A549 (cell line): Measurements from ENCODE around the gene COL4A6. TPM values are rescaled to one million over a fixed set of nuclear protein-coding genes. Genes with fewer than 3 reads are reported as not detected.

Experiments used
- ATAC-seq, 2 experiments: fragments of 200-7000 bp in 1 of 2; fragments of >200 bp in 1 of 2; cut with Nextera tagmentation in 1 of 2; cut with Tn5 transposase in 1 of 2; 3 replicates each; pipeline versions ENCODE4 v1.8.0 to v1.9.1; 2018 to 2020; ENCODE audit warnings: mild to moderate bottlenecking in 1 of 2, moderate library complexity in 1 of 2
- CTCF ChIA-PET: fragments of 300-600 bp; sonication (Branson Sonifier 250); formaldehyde crosslinking; extraction: SDS; loops from one replicate; lab custom pipeline; 2021; ENCODE audit warnings: antibody characterized with exemption, inconsistent platforms; lab: Yijun Ruan, JAX
- POLR2A ChIA-PET: fragments of 350-600 bp; formaldehyde crosslinking; extraction: SDS; loops from one replicate; lab custom pipeline; 2021; ENCODE audit warnings: antibody characterized with exemption, inconsistent platforms; lab: Yijun Ruan, JAX
- DNase-seq, 2 experiments: peaks; one replicate each; pipeline versions ENCODE4 v3.0.0 to v3.0.0-alpha.2; 2011 to 2016; ENCODE audit warnings: low read depth in 1 of 2, low spot score in 1 of 2
- FAIRE-seq: peaks from 2 replicates; lab custom pipeline; 2011; peaks lifted over from hg19 to GRCh38; lab: Jason Lieb, UNC
- H3K27ac ChIP-seq, 2 experiments: fragments of >200 bp; sonication (Bioruptor Twin); formaldehyde crosslinking; 3 replicates each; pipeline ENCODE4 v1.5.1; 2016 to 2017
- H3K4me1 ChIP-seq: fragments of >200 bp; sonication (Bioruptor Twin); formaldehyde crosslinking; 3 replicates; pipeline ENCODE4 v1.6.1; 2016
- H3K4me2 ChIP-seq: fragments of >200 bp; sonication (Bioruptor Twin); formaldehyde crosslinking; 3 replicates; pipeline ENCODE4 v1.6.1; 2016
- H3K4me3 ChIP-seq: fragments of >200 bp; sonication (Bioruptor Twin); formaldehyde crosslinking; 3 replicates; pipeline ENCODE4 v1.5.1; 2016
- H3K9me3 ChIP-seq: fragments of >200 bp; sonication (Bioruptor Twin); formaldehyde crosslinking; 3 replicates; pipeline ENCODE4 v1.6.1; 2016
- CBX2 ChIP-seq: fragments of 200-600 bp; sonication (generic); IDR thresholded peaks from 2 replicates; pipeline ENCODE4 v1.6.1; 2016; ENCODE audit warnings: low read depth, mild to moderate bottlenecking, borderline replicate concordance
- CBX8 ChIP-seq: fragments of 200-600 bp; sonication (generic); IDR thresholded peaks from 2 replicates; pipeline ENCODE4 v1.6.1; 2016
- CHD2 ChIP-seq: fragments of 150-350 bp; IDR thresholded peaks from 2 replicates; pipeline ENCODE4 v1.6.1; 2014; ENCODE audit warnings: low read length; ENCODE audit not compliant: partially characterized antibody
- CHD4 ChIP-seq: fragments of 200-600 bp; sonication (generic); IDR thresholded peaks from 2 replicates; pipeline ENCODE4 v1.6.1; 2016; ENCODE audit warnings: antibody characterized with exemption, mild to moderate bottlenecking, borderline replicate concordance
- FOSL2 ChIP-seq, 2 experiments: fragments of 450-650 bp in 1 of 2; fragments of >200 bp in 1 of 2; sonication (Bioruptor Twin) in 1 of 2; formaldehyde crosslinking; IDR thresholded peaks; 2 replicates each; pipeline versions ENCODE4 v1.5.0 to v1.6.1; 2016 to 2020; ENCODE audit warnings: mild to moderate bottlenecking in 1 of 2, moderate library complexity in 1 of 2
- HOXB13 ChIP-seq: fragments of 250-450 bp; sonication (Bioruptor Pico); IDR thresholded peaks from 2 replicates; pipeline ENCODE4 v1.5.0; 2020; ENCODE audit warnings: low read depth, mild to moderate bottlenecking, moderate library complexity
- HOXB5 ChIP-seq: fragments of 250-450 bp; sonication (Bioruptor Pico); IDR thresholded peaks from 2 replicates; pipeline ENCODE4 v1.5.0; 2020; ENCODE audit warnings: mild to moderate bottlenecking, moderate library complexity
- JUN ChIP-seq, 2 experiments: fragments of >200 bp; sonication (Bioruptor Twin); formaldehyde crosslinking; IDR thresholded peaks; 2 replicates in 1 of 2; 3 replicates in 1 of 2; pipeline ENCODE4 v1.6.1; 2016 to 2017
- MAFK ChIP-seq: fragments of 450-650 bp; IDR thresholded peaks from 2 replicates; pipeline ENCODE4 v1.6.1; 2014; ENCODE audit not compliant: partially characterized antibody
- NPAS2 ChIP-seq: fragments of 250-450 bp; sonication (Bioruptor Pico); IDR thresholded peaks from 2 replicates; pipeline ENCODE4 v1.8.0; 2022; ENCODE audit warnings: mild to moderate bottlenecking, moderate library complexity, borderline replicate concordance
- PHF8 ChIP-seq: fragments of 200-600 bp; sonication (generic); IDR thresholded peaks from 2 replicates; pipeline ENCODE4 v1.6.1; 2016; ENCODE audit warnings: low read depth, mild to moderate bottlenecking, antibody characterized with exemption, moderate library complexity, borderline replicate concordance
- RARB ChIP-seq: fragments of 250-450 bp; sonication (Bioruptor Pico); IDR thresholded peaks from 2 replicates; pipeline ENCODE4 v1.8.0; 2021; ENCODE audit warnings: mild to moderate bottlenecking, moderate library complexity
- RFX5 ChIP-seq: fragments of 450-650 bp; IDR thresholded peaks from 2 replicates; pipeline ENCODE4 v1.7.1; 2014; ENCODE audit warnings: antibody characterized with exemption, mild to moderate bottlenecking, moderate library complexity
- RNF2 ChIP-seq: fragments of 200-600 bp; sonication (generic); IDR thresholded peaks from 2 replicates; pipeline ENCODE4 v1.6.1; 2016; ENCODE audit warnings: low read depth, mild to moderate bottlenecking, antibody characterized with exemption, moderate library complexity, borderline replicate concordance
- SMC3 ChIP-seq: fragments of >200 bp; sonication (Bioruptor Twin); formaldehyde crosslinking; IDR thresholded peaks from 3 replicates; pipeline ENCODE4 v1.6.1; 2018; ENCODE audit warnings: inconsistent platforms
- ZC3H11A ChIP-seq: fragments of 450-650 bp; IDR thresholded peaks from 2 replicates; pipeline ENCODE4 v1.6.1; 2014; ENCODE audit warnings: antibody characterized with exemption, mild to moderate bottlenecking
- WGBS: methylation state at CpG from one replicate; pipeline ENCODE4 v1.1.6; 2017; ENCODE audit errors: missing lambda C conversion rate; 5-methylcytosine and 5-hydroxymethylcytosine counted together
- polyA plus RNA-seq, 4 experiments: library from polyadenylated mRNA; depleted of rRNA in 3 of 4; stranded (reverse); fragments of >200 nt; fragmentation: RNase III in 1 of 4; extraction: RNeasy Plus Mini Kit Qiagen cat#74134 plus additional on column Dnase treatment in 1 of 4; gene quantifications; 2 replicates in 3 of 4; 3 replicates in 1 of 4; pipeline ENCODE4 v1.2.3, GENCODE V29; 2011 to 2017
- TF ChIP-seq, protein P1 (sequence below): IDR thresholded peaks from 2 replicates; pipeline ENCODE4 v1.6.1; 2012; ENCODE audit warnings: low read depth, borderline replicate concordance
- TF ChIP-seq, protein P2 (sequence below): IDR thresholded peaks from 2 replicates; pipeline ENCODE4 v1.6.1; 2012

COL4A6 gene
- polyA plus RNA-seq, 2 of the 4 experiments (the other 2 are of a cell fraction), result 13.0 to 19.8 TPM

DNA sequence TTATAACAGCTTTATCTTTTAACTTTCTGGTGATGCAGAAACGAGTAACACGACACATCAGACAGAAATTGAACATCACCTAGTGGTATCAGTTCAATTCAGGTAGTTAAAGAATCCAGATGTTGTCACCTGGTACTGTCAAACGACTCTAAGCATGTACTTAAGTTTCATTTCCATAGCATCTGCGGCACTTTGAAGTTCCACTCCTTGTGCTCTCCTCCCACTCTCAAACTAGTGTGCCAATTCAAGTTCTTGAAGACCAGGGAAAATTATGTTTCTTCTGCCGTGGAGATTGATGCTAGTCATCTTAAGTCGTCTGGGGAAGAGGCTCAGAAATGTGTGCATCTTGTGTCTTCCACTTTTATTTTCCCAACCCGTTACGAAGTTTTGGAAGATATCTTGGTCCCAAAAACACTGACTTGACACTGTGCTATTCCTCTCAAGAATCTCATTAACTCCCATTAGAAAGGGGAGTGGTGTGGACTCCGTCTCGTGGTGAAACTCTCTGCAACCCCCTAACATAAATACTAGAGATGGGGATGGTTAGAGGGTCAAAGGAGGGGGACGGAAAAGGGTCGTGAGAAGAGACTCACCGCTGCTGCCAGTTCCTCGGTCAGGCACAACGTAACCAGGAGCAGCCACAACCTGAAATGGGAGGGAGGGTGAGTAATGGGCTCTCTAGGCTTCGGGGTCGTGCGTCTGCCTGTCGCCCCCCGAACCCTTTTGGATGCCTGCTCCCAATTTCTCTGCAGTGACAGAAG, 693 bp downstream of the COL4A6 start:
- ChIA-PET CTCF (interaction anchor here (2.6 to 2.9 kb wide), 2 partner anchors 213 kb away, joined by 10 to 15 read pairs; no protein-coding TSS in a partner anchor), POLR2A (interaction anchor here (1.2 kb wide), 1 partner anchor 9 kb away, joined by 3 read pairs; no protein-coding TSS in a partner anchor)
- Histone ChIP-seq H3K4me1 (peaks cover 4% of the 10 kb centered on the region; the same call in 1 of the 3 replicates), H3K27ac (peak overlapping the region; percentile 87 to 97), H3K4me3 (peak overlapping the region; percentile 90), H3K9me3 (no peaks in the 10 kb centered on the region), H3K4me2 (peak overlapping the region; percentile 86)
- ATAC-seq, result peak; percentile 20 to 26; a peak in 5 of 6 replicates
- 13% methylated on average over 20 of the region's 20 CpGs for WGBS
- peak; percentile 13 for FAIRE-seq
- no peak for TF ChIP-seq HOXB13 (CRISPR knock-in tag)
- no peak for TF ChIP-seq CBX8
- TF ChIP-seq NPAS2 (CRISPR knock-in tag), result no peak
- no peak for TF ChIP-seq CHD2
- TF ChIP-seq SMC3, result no peak
- no peak for TF ChIP-seq ZC3H11A
- TF ChIP-seq PHF8, result no peak
- no peak for TF ChIP-seq RNF2
- TF ChIP-seq HOXB5, result no peak
- DNase-seq, result no peak

DNA sequence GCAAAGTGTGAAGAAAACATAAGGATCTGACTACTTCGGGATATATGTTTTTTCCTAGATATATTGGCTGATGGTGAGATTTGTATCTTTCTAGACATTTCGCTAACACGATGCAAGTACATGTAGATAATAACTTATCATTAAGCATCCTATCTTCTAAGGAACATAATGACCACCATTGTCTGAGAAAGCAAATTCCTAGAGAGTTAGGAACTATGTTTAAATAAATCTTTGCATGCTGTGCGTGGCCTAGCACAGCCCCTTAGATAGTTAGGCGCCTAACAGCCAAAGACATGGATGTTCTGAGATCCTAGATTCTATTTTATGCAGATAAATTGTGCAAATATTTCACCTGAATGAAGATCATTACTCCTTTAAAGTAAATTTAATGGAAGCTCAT, 3.0 kb downstream of the COL4A6 start:
- H3K9me3 ChIP-seq, result no peaks in the 10 kb centered on the region
- DNase-seq, result no peak
- no peak overlapping the region for H3K27ac ChIP-seq
- TF ChIP-seq RARB (CRISPR knock-in tag) (no peak), FOSL2 (IDR thresholded peaks at IDR 0.05) (no peak), FOSL2 (CRISPR knock-in tag; IDR thresholded peaks at IDR 0.05) (no peak), MAFK (no peak), CHD4 (no peak), CHD2 (no peak), JUN (IDR thresholded peaks at IDR 0.05) (no peak), CBX2 (no peak), RFX5 (no peak)
- TF ChIP-seq, protein P1, sequence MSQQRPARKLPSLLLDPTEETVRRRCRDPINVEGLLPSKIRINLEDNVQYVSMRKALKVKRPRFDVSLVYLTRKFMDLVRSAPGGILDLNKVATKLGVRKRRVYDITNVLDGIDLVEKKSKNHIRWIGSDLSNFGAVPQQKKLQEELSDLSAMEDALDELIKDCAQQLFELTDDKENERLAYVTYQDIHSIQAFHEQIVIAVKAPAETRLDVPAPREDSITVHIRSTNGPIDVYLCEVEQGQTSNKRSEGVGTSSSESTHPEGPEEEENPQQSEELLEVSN, result no peak
- TF ChIP-seq, protein P2, sequence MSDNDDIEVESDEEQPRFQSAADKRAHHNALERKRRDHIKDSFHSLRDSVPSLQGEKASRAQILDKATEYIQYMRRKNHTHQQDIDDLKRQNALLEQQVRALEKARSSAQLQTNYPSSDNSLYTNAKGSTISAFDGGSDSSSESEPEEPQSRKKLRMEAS, result no peak
- ChIA-PET POLR2A (no interaction called here), CTCF (interaction anchor here (2.9 kb wide), 1 partner anchor 211 kb away, joined by 10 read pairs; no protein-coding TSS in a partner anchor)
- peaks cover 4% of the 10 kb centered on the region; the same call in 1 of the 3 replicates for H3K4me1 ChIP-seq
- 82% methylated on average over 5 of the region's 5 CpGs for WGBS
- 0 out of 3 replicates have a peak overlapping the region, but pooled peaks have one; percentile 12 for H3K4me2 ChIP-seq
- ATAC-seq, result no peak
- FAIRE-seq, result no peak
- no peak overlapping the region for H3K4me3 ChIP-seq

DNA sequence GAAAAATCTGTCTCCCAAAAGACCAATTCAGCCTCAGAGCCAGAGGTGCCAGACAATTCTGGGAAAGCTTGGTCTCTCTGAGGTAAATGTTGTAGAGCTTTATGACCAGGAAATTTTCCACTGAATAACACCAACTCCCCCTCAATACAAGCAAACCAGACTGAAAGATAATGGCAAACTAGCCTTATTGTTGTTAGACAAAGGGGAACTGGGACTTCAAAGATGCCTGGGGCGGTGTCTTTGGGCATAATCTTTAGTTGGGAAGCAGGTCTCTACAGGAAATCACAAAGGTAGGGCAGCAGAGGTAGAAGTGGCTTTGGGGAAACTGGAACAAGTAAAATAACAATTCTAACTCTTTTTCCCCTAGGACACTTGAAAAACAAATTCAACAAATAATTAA, 12.0 kb downstream of the COL4A6 start:
- Histone ChIP-seq H3K9me3 (no peaks in the 10 kb centered on the region), H3K4me3 (no peak overlapping the region), H3K4me2 (no peak overlapping the region), H3K27ac (no peak overlapping the region), H3K4me1 (no peaks in the 10 kb centered on the region)
- DNase-seq, result no peak
- TF ChIP-seq FOSL2 (IDR thresholded peaks at IDR 0.05) (no peak), FOSL2 (CRISPR knock-in tag; IDR thresholded peaks at IDR 0.05) (no peak), SMC3 (no peak), HOXB13 (CRISPR knock-in tag) (no peak)
- TF ChIP-seq, protein P2, result no peak
- no peak for ATAC-seq
- CTCF ChIA-PET, result no interaction called here
- 89% methylated on average over 1 of the region's 1 CpG for WGBS
- POLR2A ChIA-PET, result no interaction called here
- peak; percentile 7 for FAIRE-seq
